ENCODE data around the gene ABHD14A. TPM values are rescaled to one million over a fixed set of nuclear protein-coding genes. Genes with fewer than 3 reads are reported as not detected.
A peak's percentile ranks its signal among the peaks of the same experiment; 100 is the strongest.

The ABHD14A gene
- total RNA-seq, 4 donors from 2014 or later: 2.2 to 14.8 (median 5.0) TPM

GRCh38 chr3:51967384-51968169 is 7.3 kb upstream of the ABHD14A start, which contains the start of gene PCBP4:
PCBP4 (minus strand) TSS chr3:51967454; CDS start chr3:51961240, 6,214 bp downstream.
- peak; percentile 47 to 92 for DNase-seq (ENCODE audit: low spot score in 2 of 2)
- no peak for TF ChIP-seq CTCF (IDR thresholded peaks at IDR 0.05)
- no peak for TF ChIP-seq POLR2A (IDR thresholded peaks at IDR 0.05)
- 0 to 2% methylated on average over 24 to 59 of the region's 90 CpGs for WGBS, 2 donors
- intact Hi-C loops (cut with DNase I; ENCODE audit: low total_unique reads): no loop called here
- H3K4me3 ChIP-seq (ENCODE audit: low read depth, poor library complexity, severe bottlenecking): peak within 1 kb of the TSS; percentile 65

GRCh38 chr3:51968170-51968775 is 6.6 kb upstream of the ABHD14A start:
- no peak overlapping the region for H3K4me3 ChIP-seq (ENCODE audit: low read depth, poor library complexity, severe bottlenecking)
- WGBS, 2 donors: 14 to 22% methylated on average over 11 of the region's 11 CpGs
- TF ChIP-seq CTCF (IDR thresholded peaks at IDR 0.05) (no peak), POLR2A (IDR thresholded peaks at IDR 0.05) (no peak)
- intact Hi-C loops (cut with DNase I; ENCODE audit: low total_unique reads): no loop called here
- DNase-seq (ENCODE audit: low spot score in 2 of 2): no peak

GRCh38 chr3:51968883-51969678 is 5.8 kb upstream of the ABHD14A start:
- TF ChIP-seq CTCF (IDR thresholded peaks at IDR 0.05): no peak
- TF ChIP-seq POLR2A (IDR thresholded peaks at IDR 0.05): no peak
- intact Hi-C loops (cut with DNase I; ENCODE audit: low total_unique reads): no loop called here
- 80 to 81% methylated on average over 6 of the region's 6 CpGs for WGBS, 2 donors
- H3K4me3 ChIP-seq (ENCODE audit: low read depth, poor library complexity, severe bottlenecking): no peak overlapping the region
- DNase-seq (ENCODE audit: low spot score in 2 of 2): no peak

- no peak for DNase-seq (ENCODE audit: low spot score in 2 of 2)
- TF ChIP-seq CTCF (IDR thresholded peaks at IDR 0.05): no peak
- TF ChIP-seq POLR2A (IDR thresholded peaks at IDR 0.05): no peak
- intact Hi-C loops (cut with DNase I; ENCODE audit: low total_unique reads): no loop called here
- no peak overlapping the region for H3K4me3 ChIP-seq (ENCODE audit: low read depth, poor library complexity, severe bottlenecking)
- 48 to 73% methylated on average over 4 of the region's 4 CpGs for WGBS, 2 donors
Observed at GRCh38 chr3:51969841-51970240, 5.0 kb upstream of the ABHD14A start.

GRCh38 chr3:51970606-51971300 is 4.1 kb upstream of the ABHD14A start:
- DNase-seq (ENCODE audit: low spot score in 2 of 2): no peak
- no peak overlapping the region for H3K4me3 ChIP-seq (ENCODE audit: low read depth, poor library complexity, severe bottlenecking)
- TF ChIP-seq CTCF (IDR thresholded peaks at IDR 0.05) (no peak), POLR2A (IDR thresholded peaks at IDR 0.05) (no peak)
- 49 to 60% methylated on average over 5 to 6 of the region's 6 CpGs for WGBS, 2 donors
- intact Hi-C loops (cut with DNase I; ENCODE audit: low total_unique reads): no loop called here

Data from lower leg skin (tissue), 4 donors.